Activated naive CD8-positive, alpha-beta T cell treated with anti-CD3 and anti-CD28 coated beads for 36 hours (primary cell): ENCODE results near the gene MTHFS. TPM values are rescaled to one million over a fixed set of nuclear protein-coding genes. Genes with fewer than 3 reads are reported as not detected.

ENCODE experiments used
- DNase-seq: peaks from one replicate; pipeline ENCODE4 v3.0.0; 2021
- H3K27ac Mint-ChIP-seq: one replicate; pipeline ENCODE4 v1.8.0; 2022; ENCODE audit warnings: mild to moderate bottlenecking, moderate library complexity, mixed read lengths
- H3K27me3 Mint-ChIP-seq: one replicate; pipeline ENCODE4 v1.8.0; 2022; ENCODE audit warnings: mild to moderate bottlenecking, mixed read lengths
- H3K36me3 Mint-ChIP-seq: one replicate; pipeline ENCODE4 v1.8.0; 2021; ENCODE audit warnings: mild to moderate bottlenecking, mixed read lengths
- H3K4me1 Mint-ChIP-seq: one replicate; pipeline ENCODE4 v1.8.0; 2021; ENCODE audit warnings: mixed read lengths
- H3K4me3 Mint-ChIP-seq: one replicate; pipeline ENCODE4 v1.8.0; 2022; ENCODE audit warnings: mild to moderate bottlenecking, moderate library complexity, mixed read lengths
- H3K9me3 Mint-ChIP-seq: one replicate; pipeline ENCODE4 v1.8.0; 2022; ENCODE audit warnings: mixed read lengths
- total RNA-seq, 2 experiments: library from RNA; stranded (reverse); gene quantifications; one replicate each; pipeline ENCODE4 v1.2.3, GENCODE V29; 2021

The MTHFS gene
- total RNA-seq, 2 experiments from 2014 or later = 33.3 to 33.7 TPM

DNA sequence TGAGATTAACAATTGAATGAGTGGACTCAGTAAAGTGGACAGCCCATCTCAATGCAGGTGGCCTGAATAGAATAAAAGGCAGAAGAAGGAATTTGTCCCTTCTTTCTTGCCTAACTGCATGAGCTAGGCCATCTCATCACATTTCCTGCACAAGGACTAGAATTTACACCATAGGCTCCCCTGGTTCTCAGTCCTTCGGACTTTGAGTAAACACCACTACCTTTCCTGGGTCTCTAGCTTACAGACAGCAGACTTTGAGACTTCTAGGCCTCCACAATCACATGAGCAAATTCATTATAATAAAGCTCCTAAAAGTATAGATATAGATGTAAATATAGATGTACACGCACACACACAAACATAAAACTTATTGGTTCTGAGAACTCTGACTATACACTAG lies 28.3 kb downstream of the MTHFS start:
- Mint-ChIP-seq H3K9me3 (peaks cover 4% of the 10 kb centered on the region), H3K4me3 (no peak overlapping the region), H3K27ac (no peak overlapping the region), H3K4me1 (peaks cover 20% of the 10 kb centered on the region), H3K36me3 (peaks cover 54% of the 10 kb centered on the region), H3K27me3 (no peaks in the 10 kb centered on the region)
- no peak for DNase-seq

DNA sequence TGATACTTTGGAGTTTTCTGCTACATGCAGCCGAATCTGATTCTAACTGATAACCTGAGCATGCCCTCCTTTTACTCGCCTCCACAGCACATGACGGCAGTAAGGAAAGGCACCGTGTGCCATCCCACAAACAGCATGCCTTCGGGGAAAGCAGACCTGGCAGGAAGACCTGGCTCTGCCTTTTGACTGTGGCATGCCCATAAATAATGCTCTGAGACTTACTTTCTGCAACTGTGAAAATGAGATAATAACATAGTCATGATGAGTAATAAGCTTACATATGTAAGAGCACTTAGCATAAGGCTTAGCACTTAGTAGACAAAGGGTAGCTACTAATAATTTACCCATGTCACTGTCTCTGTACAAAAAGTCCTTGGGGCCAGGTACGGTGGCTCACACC lies 32.9 kb downstream of the MTHFS start:
- peaks cover 39% of the 10 kb centered on the region for H3K36me3 Mint-ChIP-seq

DNA sequence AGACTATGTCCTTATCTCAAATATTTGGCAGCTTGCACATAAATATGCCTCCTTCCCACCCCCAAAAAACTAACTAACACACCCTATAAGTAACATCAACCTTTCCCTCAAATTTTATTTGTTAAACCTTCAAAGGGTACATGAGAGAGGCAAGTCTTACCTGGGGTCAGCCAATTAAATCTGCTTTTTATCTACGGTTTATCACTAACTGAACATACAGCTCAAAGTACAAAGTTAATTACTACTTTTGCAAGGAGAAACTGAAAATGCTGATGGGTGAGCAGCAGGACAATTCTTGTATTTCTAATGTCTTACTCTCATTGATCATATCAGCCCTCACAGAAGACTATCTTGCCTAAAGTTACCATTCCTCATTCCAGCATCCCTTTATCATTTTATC lies 34.6 kb downstream of the MTHFS start:
- Mint-ChIP-seq H3K4me1 (peaks cover 12% of the 10 kb centered on the region), H3K27me3 (no peaks in the 10 kb centered on the region), H3K36me3 (peaks cover 31% of the 10 kb centered on the region), H3K9me3 (no peaks in the 10 kb centered on the region), H3K4me3 (no peak overlapping the region), H3K27ac (no peak overlapping the region)
- no peak for DNase-seq

More for the DNA sequence above, 32.9 kb downstream of the MTHFS start:
- Mint-ChIP-seq H3K27me3 (no peaks in the 10 kb centered on the region), H3K27ac (no peak overlapping the region), H3K9me3 (no peaks in the 10 kb centered on the region), H3K4me3 (no peak overlapping the region), H3K4me1 (peaks cover 13% of the 10 kb centered on the region)
- DNase-seq = no peak

DNA sequence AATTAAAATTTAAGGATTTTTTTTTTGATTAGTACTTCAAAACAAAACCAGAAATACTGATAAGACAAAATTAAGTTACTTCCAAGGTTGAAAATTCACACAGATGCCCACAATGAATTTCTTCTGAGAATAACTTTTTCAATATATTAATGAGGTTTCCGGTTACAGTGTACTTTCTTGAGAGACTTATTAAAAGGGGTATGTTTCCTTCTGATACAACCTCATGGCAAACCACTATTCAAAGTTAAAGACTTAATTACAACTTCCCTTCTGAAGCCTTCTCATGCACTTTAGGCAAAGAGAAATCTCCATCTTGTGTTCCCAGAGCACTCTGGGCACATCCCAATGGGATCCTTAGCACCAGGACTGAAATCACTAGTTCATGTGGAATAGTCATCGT lies 36.2 kb downstream of the MTHFS start:
- Mint-ChIP-seq H3K9me3 (no peaks in the 10 kb centered on the region), H3K4me1 (peaks cover 14% of the 10 kb centered on the region), H3K36me3 (peaks cover 24% of the 10 kb centered on the region), H3K27ac (no peak overlapping the region), H3K4me3 (no peak overlapping the region), H3K27me3 (no peaks in the 10 kb centered on the region)
- DNase-seq = no peak

DNA sequence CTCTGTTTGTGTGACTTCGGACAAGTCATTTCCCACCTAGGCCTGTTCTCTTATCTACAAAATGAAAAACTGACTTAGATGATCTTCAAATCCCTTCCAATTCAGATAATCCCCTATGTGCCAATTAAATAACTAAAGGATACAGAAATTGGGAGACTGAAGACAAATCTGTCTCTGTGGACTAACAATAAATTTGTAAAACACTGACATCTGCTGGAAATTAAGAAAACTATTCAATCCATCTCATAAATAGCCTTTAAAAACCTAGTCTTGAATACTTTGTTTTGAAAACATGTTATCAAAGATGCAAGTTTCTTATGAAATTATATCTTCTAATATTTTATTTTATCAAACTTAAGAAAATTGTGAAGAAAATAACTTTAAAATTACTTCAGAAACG lies 38.3 kb downstream of the MTHFS start:
- DNase-seq = no peak
- no peak overlapping the region for H3K4me3 Mint-ChIP-seq
- H3K27me3 Mint-ChIP-seq = no peaks in the 10 kb centered on the region
- H3K27ac Mint-ChIP-seq = no peak overlapping the region
- H3K9me3 Mint-ChIP-seq = no peaks in the 10 kb centered on the region
- peaks cover 21% of the 10 kb centered on the region for H3K36me3 Mint-ChIP-seq
- peaks cover 21% of the 10 kb centered on the region for H3K4me1 Mint-ChIP-seq

DNA sequence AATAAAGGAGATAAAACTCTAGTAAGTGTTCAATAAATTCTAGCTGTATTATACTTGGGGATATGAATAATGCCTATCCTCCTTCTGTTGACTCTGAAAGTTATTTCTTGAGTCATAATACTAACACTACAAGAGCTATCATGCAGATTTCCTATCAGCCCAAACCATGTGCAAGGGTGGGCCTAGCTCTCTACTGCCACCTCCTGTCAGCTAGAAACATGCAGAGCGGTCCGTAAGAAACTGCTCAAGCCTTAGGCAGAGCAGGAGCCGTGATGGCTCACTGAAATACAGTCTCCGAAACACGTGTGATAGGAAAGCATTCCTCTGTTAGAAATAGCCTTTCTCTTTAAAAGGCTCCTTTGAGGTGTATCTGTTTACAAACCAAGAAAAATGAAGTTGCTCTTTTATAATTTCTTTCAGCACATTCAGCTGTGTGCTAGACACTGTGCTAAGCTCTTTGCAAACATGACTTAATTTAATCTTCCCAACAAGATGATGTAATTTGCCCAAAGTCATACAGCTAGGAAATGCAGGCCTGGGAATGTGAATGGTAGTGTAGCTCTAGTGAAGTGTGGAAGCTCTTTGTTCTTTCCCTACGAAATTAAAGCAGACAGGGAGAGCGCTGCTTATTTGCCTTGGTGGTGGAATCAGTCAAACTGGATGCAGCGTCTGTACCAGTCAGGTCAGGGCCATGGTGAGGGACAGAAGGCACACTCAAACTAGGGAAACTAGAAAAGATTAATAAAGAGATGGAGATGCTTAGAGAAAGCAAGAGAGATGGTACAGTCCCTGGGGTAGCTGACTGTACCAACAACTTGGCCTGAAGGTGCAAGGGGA lies 43.1 kb downstream of the MTHFS start:
- Mint-ChIP-seq H3K27me3 (no peaks in the 10 kb centered on the region), H3K27ac (no peak overlapping the region)

DNA sequence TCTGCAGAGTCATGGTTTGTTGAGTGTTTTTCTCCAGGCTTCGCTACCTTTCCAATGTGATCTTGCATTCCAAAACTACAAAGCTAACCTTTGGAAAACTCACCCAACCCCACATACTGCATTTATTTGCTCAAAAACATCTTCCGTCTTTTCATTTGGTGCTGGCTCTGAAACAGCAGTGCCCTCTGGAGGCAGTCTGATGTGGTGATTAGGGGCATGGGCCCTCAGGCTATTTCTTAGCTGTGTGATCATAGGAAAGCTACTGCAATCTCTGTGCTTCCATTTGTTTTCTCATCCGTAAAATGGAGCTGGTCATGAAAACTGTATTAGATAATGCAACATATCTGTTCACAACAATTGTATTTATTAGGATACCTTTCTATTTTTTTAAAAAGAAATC lies 47.0 kb downstream of the MTHFS start:
- Mint-ChIP-seq H3K4me3 (no peak overlapping the region), H3K4me1 (peaks cover 17% of the 10 kb centered on the region), H3K27me3 (no peaks in the 10 kb centered on the region), H3K9me3 (no peaks in the 10 kb centered on the region), H3K36me3 (peaks cover 6% of the 10 kb centered on the region), H3K27ac (no peak overlapping the region)
- DNase-seq = no peak

More for the DNA sequence above, 43.1 kb downstream of the MTHFS start:
- DNase-seq = peak; percentile 60
- Mint-ChIP-seq H3K9me3 (no peaks in the 10 kb centered on the region), H3K36me3 (peaks cover 7% of the 10 kb centered on the region), H3K4me3 (no peak overlapping the region), H3K4me1 (peaks cover 23% of the 10 kb centered on the region)

DNA sequence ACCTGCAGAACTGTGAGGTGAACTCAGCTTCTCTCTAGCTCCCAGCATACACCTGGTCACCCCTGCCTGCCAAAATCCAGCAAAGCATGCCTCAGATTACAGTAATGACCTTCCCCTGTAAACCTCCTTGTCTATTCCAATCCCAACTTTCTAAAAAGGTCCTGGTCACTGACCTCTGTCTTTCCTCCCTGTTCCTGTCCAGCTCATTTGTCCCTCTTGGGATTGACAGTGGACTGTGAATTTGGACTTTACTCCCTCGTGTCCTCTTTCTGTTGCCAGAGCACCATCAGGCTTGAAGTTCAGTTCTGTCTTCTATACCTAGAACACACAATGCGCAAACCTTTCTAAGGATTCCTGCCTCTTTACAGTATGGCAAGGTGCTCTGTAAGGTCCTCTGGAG lies 50.3 kb downstream of the MTHFS start:
- H3K27ac Mint-ChIP-seq = no peak overlapping the region
- no peaks in the 10 kb centered on the region for H3K9me3 Mint-ChIP-seq
- peaks cover 5% of the 10 kb centered on the region for H3K36me3 Mint-ChIP-seq
- DNase-seq = no peak
- peaks cover 5% of the 10 kb centered on the region for H3K4me1 Mint-ChIP-seq
- H3K27me3 Mint-ChIP-seq = no peaks in the 10 kb centered on the region
- H3K4me3 Mint-ChIP-seq = no peak overlapping the region

DNA sequence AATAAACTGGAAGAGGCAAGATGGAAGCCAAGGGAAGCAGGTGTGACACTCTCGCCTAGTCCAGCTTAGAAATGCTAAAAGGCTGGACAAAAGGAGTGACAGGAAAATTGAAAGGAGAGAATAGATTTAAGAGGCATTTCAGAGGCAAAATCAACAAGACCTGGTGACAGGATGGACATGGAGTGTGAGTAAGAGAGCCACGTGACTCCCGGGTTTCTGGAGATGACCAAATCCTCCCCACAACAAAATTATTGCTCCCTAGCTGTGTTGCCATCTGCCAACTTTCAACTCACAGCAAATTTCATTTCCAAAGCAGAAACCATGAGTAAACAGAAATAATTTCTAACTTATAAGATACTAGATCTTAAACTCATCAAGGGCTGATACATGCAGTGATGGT lies 52.6 kb downstream of the MTHFS start:
- H3K36me3 Mint-ChIP-seq = peaks cover 12% of the 10 kb centered on the region
- H3K4me1 Mint-ChIP-seq = peaks cover 2% of the 10 kb centered on the region
- H3K27me3 Mint-ChIP-seq = no peaks in the 10 kb centered on the region
- H3K9me3 Mint-ChIP-seq = no peaks in the 10 kb centered on the region
- DNase-seq = no peak
- no peak overlapping the region for H3K4me3 Mint-ChIP-seq
- no peak overlapping the region for H3K27ac Mint-ChIP-seq

DNA sequence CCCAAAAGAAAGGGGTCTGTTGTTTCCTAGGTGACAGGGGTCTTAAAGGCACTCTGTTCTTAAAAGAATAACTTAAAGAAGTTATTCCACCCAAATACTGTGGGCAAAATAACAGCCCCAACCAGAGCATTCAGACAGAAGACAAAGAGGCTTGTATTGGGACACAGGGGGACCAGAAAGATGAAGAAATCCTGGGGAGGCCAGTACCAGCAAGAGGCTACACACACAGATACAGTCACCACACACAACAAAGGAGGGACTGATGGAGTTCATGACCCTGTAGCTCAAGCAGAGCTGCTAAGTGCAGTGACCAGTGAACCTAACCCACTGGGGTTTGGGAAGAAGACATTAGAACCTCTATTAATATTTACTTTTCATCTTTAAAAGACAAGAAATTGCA lies 59.0 kb downstream of the MTHFS start:
- no peaks in the 10 kb centered on the region for H3K27me3 Mint-ChIP-seq
- H3K27ac Mint-ChIP-seq = no peak overlapping the region
- no peak overlapping the region for H3K4me3 Mint-ChIP-seq
- no peak for DNase-seq
- H3K9me3 Mint-ChIP-seq = no peaks in the 10 kb centered on the region
- no peaks in the 10 kb centered on the region for H3K4me1 Mint-ChIP-seq
- peaks cover 28% of the 10 kb centered on the region for H3K36me3 Mint-ChIP-seq

DNA sequence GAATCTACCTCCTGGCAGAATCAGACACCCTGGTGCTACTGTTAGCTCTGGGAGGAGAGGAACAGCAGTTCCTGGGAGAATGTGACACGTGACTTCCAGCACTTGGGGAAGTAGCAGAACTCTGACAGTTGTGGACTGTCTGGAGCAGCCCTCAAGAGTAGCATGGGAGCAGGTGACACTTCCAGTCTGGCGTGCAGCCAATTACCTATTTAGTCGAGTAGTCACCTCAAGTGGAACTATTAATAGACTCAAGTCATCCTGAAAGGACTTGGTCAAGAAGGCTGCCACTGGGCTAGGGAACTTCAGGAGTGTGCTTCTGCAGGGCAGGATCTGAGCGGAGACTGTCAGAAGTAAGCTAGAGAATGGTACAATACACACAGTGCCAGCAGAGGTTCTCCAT lies 62.3 kb downstream of the MTHFS start:
- H3K4me3 Mint-ChIP-seq = no peak overlapping the region
- DNase-seq = no peak
- H3K27ac Mint-ChIP-seq = no peak overlapping the region
- H3K4me1 Mint-ChIP-seq = peaks cover 8% of the 10 kb centered on the region
- H3K27me3 Mint-ChIP-seq = no peaks in the 10 kb centered on the region
- no peaks in the 10 kb centered on the region for H3K9me3 Mint-ChIP-seq
- peaks cover 29% of the 10 kb centered on the region for H3K36me3 Mint-ChIP-seq

DNA sequence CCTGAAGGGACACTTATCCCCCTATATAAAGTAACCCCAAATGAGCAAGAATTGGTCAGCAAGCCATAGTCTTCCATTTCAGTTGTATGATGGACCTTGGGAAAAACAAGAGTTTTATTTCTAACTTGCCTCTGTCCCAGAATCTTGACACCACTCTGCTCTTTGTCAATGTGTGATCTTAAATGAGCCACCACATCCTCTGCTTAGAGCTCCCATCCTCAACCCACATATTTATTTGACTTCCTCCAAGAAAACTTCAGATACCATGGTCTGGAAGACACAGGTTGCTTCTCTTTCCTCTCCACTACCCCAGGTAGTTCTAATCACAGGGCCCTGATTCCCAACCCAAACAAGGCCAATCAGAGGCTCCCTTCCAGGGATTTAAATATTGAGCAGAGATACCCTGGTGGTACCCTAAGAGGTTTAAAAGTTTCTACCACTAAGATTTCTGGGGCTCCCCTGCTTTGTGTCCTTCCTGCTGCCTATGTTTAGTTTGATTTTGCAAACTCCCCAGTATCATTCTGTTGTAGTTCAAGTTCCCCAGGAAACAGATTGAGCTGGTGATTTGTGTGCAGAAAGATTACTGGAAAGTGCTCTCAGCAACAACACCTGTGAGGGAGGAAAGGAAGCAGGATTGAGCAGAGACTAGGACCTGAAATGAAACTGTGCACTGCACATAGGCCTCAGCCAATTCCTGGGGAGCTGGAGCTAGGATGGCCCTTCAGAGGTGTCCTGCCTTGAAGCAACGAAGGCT lies 64.3 kb downstream of the MTHFS start:
- H3K27ac Mint-ChIP-seq = no peak overlapping the region
- peaks cover 8% of the 10 kb centered on the region for H3K4me1 Mint-ChIP-seq
- peaks cover 16% of the 10 kb centered on the region for H3K36me3 Mint-ChIP-seq
- no peak for DNase-seq
- H3K4me3 Mint-ChIP-seq = no peak overlapping the region
- H3K9me3 Mint-ChIP-seq = no peaks in the 10 kb centered on the region
- H3K27me3 Mint-ChIP-seq = no peaks in the 10 kb centered on the region

DNA sequence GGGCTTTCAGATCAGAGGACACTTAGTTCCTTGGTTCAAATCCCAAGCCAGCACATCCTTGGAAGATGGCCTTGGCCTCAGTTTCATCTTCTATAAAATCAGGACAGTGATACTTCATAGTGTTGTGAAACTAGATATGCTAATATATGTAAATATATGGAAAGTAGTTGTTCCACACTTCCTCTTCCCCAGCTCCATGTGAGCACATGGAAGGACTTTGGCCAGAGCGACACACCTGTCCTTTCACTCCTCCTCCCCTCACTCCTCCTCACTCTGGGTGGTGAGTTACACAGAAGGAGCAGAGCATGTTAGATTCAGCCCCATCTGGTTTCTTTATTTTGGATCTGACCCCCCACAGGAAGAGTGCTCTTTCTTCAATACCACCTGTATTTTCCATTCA lies 65.2 kb downstream of the MTHFS start:
- no peak for DNase-seq
- H3K27ac Mint-ChIP-seq = no peak overlapping the region
- H3K9me3 Mint-ChIP-seq = no peaks in the 10 kb centered on the region
- no peak overlapping the region for H3K4me3 Mint-ChIP-seq
- H3K36me3 Mint-ChIP-seq = peaks cover 16% of the 10 kb centered on the region
- H3K27me3 Mint-ChIP-seq = no peaks in the 10 kb centered on the region
- peaks cover 8% of the 10 kb centered on the region for H3K4me1 Mint-ChIP-seq

DNA sequence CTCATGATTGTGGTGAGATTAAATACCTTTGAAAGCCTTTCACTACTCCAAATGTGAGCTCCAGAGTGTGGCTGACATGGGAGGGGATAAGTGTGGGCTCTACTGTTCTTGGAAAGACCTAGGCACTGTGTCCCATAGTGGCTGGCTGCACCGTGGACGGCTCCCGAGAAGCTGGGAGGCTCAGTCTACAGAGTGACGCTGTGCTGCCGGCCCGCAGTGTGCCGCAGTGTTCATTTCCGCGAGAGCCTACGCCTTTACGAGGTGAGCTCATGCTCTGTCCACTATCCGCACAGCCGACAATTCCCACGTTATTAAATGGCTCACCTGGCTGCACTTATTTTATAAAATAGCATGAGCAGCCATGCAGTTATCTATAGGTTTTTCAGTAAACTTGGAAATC lies 66.9 kb downstream of the MTHFS start:
- no peak overlapping the region for H3K27ac Mint-ChIP-seq
- H3K27me3 Mint-ChIP-seq = no peaks in the 10 kb centered on the region
- H3K4me3 Mint-ChIP-seq = no peak overlapping the region
- H3K36me3 Mint-ChIP-seq = peaks cover 13% of the 10 kb centered on the region
- no peaks in the 10 kb centered on the region for H3K9me3 Mint-ChIP-seq
- DNase-seq = no peak
- H3K4me1 Mint-ChIP-seq = peaks cover 8% of the 10 kb centered on the region

DNA sequence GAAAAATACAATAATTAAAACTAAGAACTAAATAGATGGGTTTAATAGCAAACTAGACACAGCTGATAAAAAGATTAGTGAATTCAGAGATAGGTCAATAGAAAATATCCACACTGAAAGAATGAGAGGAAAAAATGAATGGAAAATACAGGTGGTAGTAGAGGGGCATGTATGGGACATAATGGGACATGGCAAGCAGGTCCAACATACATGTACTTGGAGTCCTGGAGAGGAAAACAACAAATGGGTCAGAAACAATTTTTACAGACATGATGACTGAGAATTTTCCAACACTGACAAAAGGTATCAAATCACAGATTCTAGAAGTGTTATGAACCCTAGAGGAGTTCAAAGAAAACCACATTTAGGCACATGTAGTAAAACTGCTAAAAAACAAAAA lies 68.4 kb downstream of the MTHFS start:
- DNase-seq = no peak
- Mint-ChIP-seq H3K9me3 (no peaks in the 10 kb centered on the region), H3K27ac (no peak overlapping the region), H3K4me3 (no peak overlapping the region), H3K27me3 (no peaks in the 10 kb centered on the region), H3K36me3 (peaks cover 9% of the 10 kb centered on the region), H3K4me1 (peaks cover 8% of the 10 kb centered on the region)

DNA sequence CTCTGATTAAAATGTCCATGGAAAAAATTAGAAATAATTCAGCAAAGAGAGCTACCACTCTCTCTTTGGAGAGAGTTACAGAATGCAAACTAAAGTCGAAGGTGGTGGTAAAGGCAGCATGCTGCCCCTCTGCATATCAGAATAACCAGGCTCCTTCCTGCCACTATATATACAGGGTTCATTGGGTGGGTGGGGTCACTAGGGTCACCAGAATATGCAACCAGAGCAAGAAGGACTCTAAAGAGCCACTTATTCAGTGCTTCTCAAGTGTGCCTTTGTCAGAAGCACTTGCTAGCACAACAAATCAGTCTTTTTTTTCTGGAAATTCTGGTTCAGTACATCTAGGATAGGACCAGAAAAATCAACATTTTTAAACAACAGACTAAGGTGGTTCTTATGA lies 70.0 kb downstream of the MTHFS start:
- H3K4me3 Mint-ChIP-seq = no peak overlapping the region
- H3K9me3 Mint-ChIP-seq = no peaks in the 10 kb centered on the region
- peaks cover 2% of the 10 kb centered on the region for H3K4me1 Mint-ChIP-seq
- H3K36me3 Mint-ChIP-seq = peaks cover 6% of the 10 kb centered on the region
- H3K27ac Mint-ChIP-seq = no peak overlapping the region
- H3K27me3 Mint-ChIP-seq = no peaks in the 10 kb centered on the region
- DNase-seq = no peak
